ENCODE measurements around the gene CXCR1.
"Not testable (repeated sequence)": the region's sequence is repeated elsewhere in the genome, so short reads cannot be mapped to it uniquely, and the experiment has no call there.

CXCR1 gene

GRCh38 chr2:218166791-218167190 is at the start of gene CXCR1:
Gene CXCR1, minus strand, starts transcription at chr2:218166962. Its CDS starts 1,751 bp downstream, at chr2:218165211.
- no peak for DNase-seq (ENCODE audit: low read depth)

GRCh38 chr2:218216336-218216673 is 49.5 kb upstream of the CXCR1 start:
- no peak for DNase-seq (ENCODE audit: low read depth)

- DNase-seq (ENCODE audit: low read depth), result no peak
Measured at GRCh38 chr2:218214116-218214515, 47.4 kb upstream of the CXCR1 start.

- DNase-seq (ENCODE audit: low read depth), result no peak
Measured at GRCh38 chr2:218209078-218209477, 42.3 kb upstream of the CXCR1 start.

GRCh38 chr2:218202266-218202665 is 35.5 kb upstream of the CXCR1 start:
- peak; percentile 58 for DNase-seq (ENCODE audit: low read depth)

- no peak for DNase-seq (ENCODE audit: low read depth)
Measured at GRCh38 chr2:218196974-218197373, 30.2 kb upstream of the CXCR1 start.

GRCh38 chr2:218194880-218195279 is 28.1 kb upstream of the CXCR1 start:
- peak; percentile 65 for DNase-seq (ENCODE audit: low read depth)

- DNase-seq (ENCODE audit: low read depth), result no peak
Measured at GRCh38 chr2:218193701-218194100, 26.9 kb upstream of the CXCR1 start.

- no peak for DNase-seq (ENCODE audit: low read depth)
Measured at GRCh38 chr2:218192902-218193430, 26.2 kb upstream of the CXCR1 start.

- DNase-seq (ENCODE audit: low read depth), result no peak
Measured at GRCh38 chr2:218188528-218188927, 21.8 kb upstream of the CXCR1 start.

- DNase-seq (ENCODE audit: low read depth), result peak; percentile 85
Measured at GRCh38 chr2:218187296-218188015, 20.7 kb upstream of the CXCR1 start.

GRCh38 chr2:218186876-218187275 is 20.1 kb upstream of the CXCR1 start:
- no peak for DNase-seq (ENCODE audit: low read depth)

GRCh38 chr2:218186355-218186766 is 19.6 kb upstream of the CXCR1 start:
- DNase-seq (ENCODE audit: low read depth), result peak; percentile 71

GRCh38 chr2:218184331-218184730 is 17.6 kb upstream of the CXCR1 start:
- no peak for DNase-seq (ENCODE audit: low read depth)

GRCh38 chr2:218180467-218181114 is 13.8 kb upstream of the CXCR1 start:
- peak; percentile 42 for DNase-seq (ENCODE audit: low read depth)

GRCh38 chr2:218179782-218180181 is 13.0 kb upstream of the CXCR1 start:
- no peak for DNase-seq (ENCODE audit: low read depth)

GRCh38 chr2:218172845-218173244 is 6.1 kb upstream of the CXCR1 start:
- DNase-seq (ENCODE audit: low read depth), result no peak

GRCh38 chr2:218171744-218172143 is 5.0 kb upstream of the CXCR1 start:
- not testable (repeated sequence) for DNase-seq (ENCODE audit: low read depth)

GRCh38 chr2:218169757-218170546 is 3.2 kb upstream of the CXCR1 start:
- peak; percentile 68 for DNase-seq (ENCODE audit: low read depth)

- DNase-seq (ENCODE audit: low read depth), result peak; percentile 41
Measured at GRCh38 chr2:218168635-218169462, 2.1 kb upstream of the CXCR1 start.

GRCh38 chr2:218168016-218168415 is 1.3 kb upstream of the CXCR1 start:
- DNase-seq (ENCODE audit: low read depth), result no peak

GRCh38 chr2:218162814-218163213 is 3.9 kb downstream of the CXCR1 start:
- DNase-seq (ENCODE audit: low read depth), result no peak
